ENCODE data around the gene CCDC142.

- TF ChIP-seq CTCF (conservative IDR thresholded peaks at IDR 0.05; ENCODE audit: low read depth in 2 of 2) = no peak; a peak in 1 of 4 replicates
- TF ChIP-seq POLR2AphosphoS5 (IDR thresholded peaks at IDR 0.05; ENCODE audit: low read depth) = peak; percentile 99
- TF ChIP-seq EZH2 (IDR thresholded peaks at IDR 0.05; ENCODE audit: low read depth, unreplicated experiment) = no peak
- TF ChIP-seq REST (IDR thresholded peaks at IDR 0.05; ENCODE audit: unreplicated experiment) = no peak
These were observed 10.5 kb downstream of the CCDC142 start, which contains the start of gene MRPL53 for GRCh38 chr2:74472086-74472944.

Data from GM23338 (cell line).